HG02973 (cell line): Measurements from ENCODE around the gene PDE10A.
A peak's percentile ranks its signal among the peaks of the same experiment; 100 is the strongest.
"Not testable (repeated sequence)": the region's sequence is repeated elsewhere in the genome, so short reads cannot be mapped to it uniquely, and the experiment has no call there.

Source experiments
- ATAC-seq: cut with Tn5 transposase; IDR thresholded peaks from one replicate; pipeline ENCODE4 v1.9.1; 2021; ENCODE audit warnings: moderate library complexity; ENCODE audit not compliant: unreplicated experiment

PDE10A gene

GRCh38 chr6:165594584-165595333, 68.3 kb downstream of the PDE10A start:
- ATAC-seq, result no peak

- ATAC-seq, result not testable (repeated sequence)
These were observed 70.1 kb downstream of the PDE10A start for GRCh38 chr6:165592947-165593346.

- no peak for ATAC-seq
These were observed 74.5 kb downstream of the PDE10A start for GRCh38 chr6:165588515-165588914.

- ATAC-seq, result no peak
These were observed 75.8 kb downstream of the PDE10A start for GRCh38 chr6:165587206-165587605.

- no peak for ATAC-seq
These were observed 76.3 kb downstream of the PDE10A start for GRCh38 chr6:165586706-165587105.

- ATAC-seq, result no peak
These were observed 78.0 kb downstream of the PDE10A start for GRCh38 chr6:165585060-165585459.

- no peak for ATAC-seq
These were observed 78.5 kb downstream of the PDE10A start for GRCh38 chr6:165584541-165584940.

- no peak for ATAC-seq
These were observed 81.4 kb downstream of the PDE10A start for GRCh38 chr6:165581678-165582077.

GRCh38 chr6:165580136-165580535, 82.9 kb downstream of the PDE10A start:
- no peak for ATAC-seq

GRCh38 chr6:165579151-165579550, 83.9 kb downstream of the PDE10A start:
- ATAC-seq, result no peak

- no peak for ATAC-seq
These were observed 85.5 kb downstream of the PDE10A start for GRCh38 chr6:165577556-165577955.

GRCh38 chr6:165575158-165575549, 87.9 kb downstream of the PDE10A start:
- no peak for ATAC-seq

GRCh38 chr6:165574220-165575157, 88.6 kb downstream of the PDE10A start:
- ATAC-seq, result no peak

- no peak for ATAC-seq
These were observed 89.4 kb downstream of the PDE10A start for GRCh38 chr6:165573671-165574070.

- ATAC-seq, result peak; percentile 74
These were observed 91.3 kb downstream of the PDE10A start for GRCh38 chr6:165571721-165572132.

GRCh38 chr6:165571068-165571682, 91.9 kb downstream of the PDE10A start:
- ATAC-seq, result no peak

GRCh38 chr6:165568326-165568725, 94.7 kb downstream of the PDE10A start:
- ATAC-seq, result no peak

- no peak for ATAC-seq
These were observed 96.8 kb downstream of the PDE10A start for GRCh38 chr6:165566088-165566828.

GRCh38 chr6:165562421-165563090, 100.5 kb downstream of the PDE10A start:
- ATAC-seq, result no peak

- ATAC-seq, result no peak
These were observed 103.4 kb downstream of the PDE10A start for GRCh38 chr6:165559632-165560031.
